Right cardiac atrium (tissue), 5 donors: ENCODE data around the gene CNKSR1. TPM values are rescaled to one million over a fixed set of nuclear protein-coding genes. Genes with fewer than 3 reads are reported as not detected.

Experiments
- ATAC-seq, 2 donors: fragments of 200-7000 bp; cut with Tn5 transposase; one replicate each; pipeline versions ENCODE4 v1.8.0 to v1.9.1; 2020; ENCODE audit warnings: moderate library complexity in 2 of 2, mild to moderate bottlenecking in 1 of 2
- DNase-seq, 3 donors: peaks; one replicate each; pipeline ENCODE4 v3.0.0-alpha.2; 2020
- H3K27ac ChIP-seq: one replicate; pipeline ENCODE4 v1.5.1; 2013; ENCODE audit warnings: mild to moderate bottlenecking, low read length, control low read depth, moderate library complexity
- H3K27me3 ChIP-seq: one replicate; pipeline ENCODE4 v1.6.1; 2013; ENCODE audit not compliant: control insufficient read depth, insufficient read depth
- H3K4me1 ChIP-seq: one replicate; pipeline ENCODE4 v1.6.1; 2013; ENCODE audit warnings: low read length; ENCODE audit not compliant: control insufficient read depth, insufficient read depth
- H3K4me3 ChIP-seq: one replicate; pipeline ENCODE4 v1.5.1; 2013; ENCODE audit warnings: low read length, control low read depth
- H3K9me3 ChIP-seq: one replicate; pipeline ENCODE4 v1.6.1; 2013; ENCODE audit warnings: low read length; ENCODE audit not compliant: control insufficient read depth
- WGBS: extraction: QIAGEN DNeasy Blood & Tissue Kit; methylation state at CpG from one replicate; pipeline ENCODE4 v1.1.7; 2013; 5-methylcytosine and 5-hydroxymethylcytosine counted together
- intact Hi-C, 4 donors: fragments of 100-400 bp; cut with DNase I; formaldehyde crosslinking; loops; one replicate each; pipeline versions ENCODE4 v1.11.0 to v1.14.0; 2022 to 2023
- polyA plus RNA-seq: library from polyadenylated mRNA; stranded (reverse); fragments of 200-250 nt; gene quantifications from one replicate; pipeline ENCODE4 v1.2.3, GENCODE V29; 2013
- total RNA-seq, 4 donors: library from RNA; stranded (reverse); fragmentation: NEBNext Ultra II Directional; extraction: Animal tissue kit (Norgen Biotek cat#: 25700); gene quantifications; one replicate each; pipeline ENCODE4 v1.2.1, GENCODE V29; 2021
- donor health status: healthy with polysubstance abuse.
- donor health status: DM: no; HTN: yes; CAD: no.
- donor health status: DM: no; HTN: no; CAD: no.
- donor health status: DM: no; HTN: yes; CAD: no; lungs with severe emphysema.
- donor health status: DM: yes; HTN: yes; CAD: no.

The CNKSR1 gene
- total and polyA plus RNA-seq, 5 donors: 0.62 to 1.8 (median 1.3) TPM

DNA sequence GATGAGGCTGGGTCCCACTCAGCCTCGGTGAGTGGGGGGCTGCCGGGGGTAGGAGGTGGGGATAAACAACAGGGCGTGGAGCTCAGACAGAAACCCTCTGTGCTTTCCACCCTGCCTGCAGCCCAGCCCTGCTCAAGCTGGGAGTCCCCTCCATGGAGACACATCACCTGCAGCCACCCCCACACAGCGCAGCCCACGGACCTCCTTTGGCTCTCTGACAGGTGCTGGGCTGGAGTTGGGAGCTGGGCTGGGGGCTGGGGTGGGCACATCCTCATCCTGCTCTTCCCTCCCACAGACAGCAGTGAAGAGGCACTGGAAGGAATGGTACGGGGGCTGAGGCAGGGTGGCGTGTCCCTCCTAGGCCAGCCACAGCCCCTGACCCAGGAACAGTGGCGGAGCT lies 11.2 kb downstream of the CNKSR1 start:
- Histone ChIP-seq H3K4me3 (no peak overlapping the region), H3K4me1 (no peaks in the 10 kb centered on the region), H3K27me3 (no peaks in the 10 kb centered on the region), H3K9me3 (no peaks in the 10 kb centered on the region), H3K27ac (no peak overlapping the region)
- no peak for DNase-seq
- ATAC-seq: peak in 1 of 2 donors; percentile 14
- WGBS: 95% methylated on average over 8 of the region's 8 CpGs
- intact Hi-C loops: loop anchor here in 2 of 4 donors (10.0 kb wide), 1 partner anchor 136 kb away; no protein-coding TSS in a partner anchor

DNA sequence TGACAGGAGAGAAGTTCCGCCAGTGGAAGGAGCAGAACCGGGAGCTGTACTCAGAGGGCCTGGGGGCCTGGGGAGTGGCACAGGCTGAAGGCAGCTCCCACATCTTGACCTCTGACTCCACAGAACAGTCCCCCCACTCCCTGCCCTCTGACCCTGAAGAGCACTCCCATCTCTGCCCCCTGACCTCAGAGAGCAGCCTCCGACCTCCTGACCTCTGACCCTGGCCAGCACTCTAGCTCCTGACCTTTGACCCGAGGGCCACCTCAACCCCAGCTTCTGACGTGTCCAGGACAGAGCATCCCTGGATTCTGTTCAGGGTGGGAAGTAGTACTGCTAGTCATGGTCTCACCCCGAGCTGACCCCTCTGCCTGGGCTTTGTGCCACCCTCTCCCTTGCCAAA lies 12.0 kb downstream of the CNKSR1 start:
- no peak overlapping the region for H3K27ac ChIP-seq
- H3K4me3 ChIP-seq: no peak overlapping the region
- H3K9me3 ChIP-seq: no peaks in the 10 kb centered on the region
- 73% methylated on average over 6 of the region's 6 CpGs for WGBS
- H3K27me3 ChIP-seq: no peaks in the 10 kb centered on the region
- ATAC-seq: peak in 1 of 2 donors; percentile 20
- DNase-seq: no peak
- intact Hi-C loops: loop anchor here in 2 of 4 donors (10.0 kb wide), 1 partner anchor 135 kb away; no protein-coding TSS in a partner anchor
- no peaks in the 10 kb centered on the region for H3K4me1 ChIP-seq

DNA sequence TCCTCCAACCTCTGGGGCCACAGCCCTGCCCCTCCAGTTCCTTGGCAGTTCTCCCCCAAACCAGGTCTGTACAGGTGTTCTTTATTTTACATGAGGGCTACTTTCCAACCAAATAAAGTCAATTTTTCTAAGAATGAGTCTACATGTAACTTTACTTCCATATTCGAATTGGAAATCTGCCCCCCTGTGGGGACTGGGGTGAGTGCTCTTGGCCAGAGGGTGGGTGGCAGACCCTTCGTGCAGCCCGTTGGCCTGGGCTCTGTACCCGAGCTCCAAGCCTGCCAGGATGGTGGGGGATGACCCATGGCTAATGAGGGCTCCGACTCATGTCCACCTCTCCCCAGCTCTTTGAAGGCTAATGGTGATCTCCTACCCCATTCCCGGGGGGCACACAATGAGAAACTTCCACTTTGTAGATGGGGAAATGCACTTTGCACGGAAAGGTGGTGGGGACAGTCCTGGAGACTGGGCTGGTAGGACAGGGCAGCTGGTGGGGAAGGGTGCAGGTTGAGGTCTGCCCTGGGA lies 12.5 kb downstream of the CNKSR1 start:
- Histone ChIP-seq H3K27me3 (no peaks in the 10 kb centered on the region), H3K27ac (no peak overlapping the region), H3K4me1 (no peaks in the 10 kb centered on the region), H3K9me3 (no peaks in the 10 kb centered on the region), H3K4me3 (no peak overlapping the region)
- intact Hi-C loops: loop anchor here in 2 of 4 donors (10.0 kb wide), 1 partner anchor 135 kb away; no protein-coding TSS in a partner anchor
- WGBS: 81% methylated on average over 7 of the region's 7 CpGs
- DNase-seq (no peak), ATAC-seq (no peak)

DNA sequence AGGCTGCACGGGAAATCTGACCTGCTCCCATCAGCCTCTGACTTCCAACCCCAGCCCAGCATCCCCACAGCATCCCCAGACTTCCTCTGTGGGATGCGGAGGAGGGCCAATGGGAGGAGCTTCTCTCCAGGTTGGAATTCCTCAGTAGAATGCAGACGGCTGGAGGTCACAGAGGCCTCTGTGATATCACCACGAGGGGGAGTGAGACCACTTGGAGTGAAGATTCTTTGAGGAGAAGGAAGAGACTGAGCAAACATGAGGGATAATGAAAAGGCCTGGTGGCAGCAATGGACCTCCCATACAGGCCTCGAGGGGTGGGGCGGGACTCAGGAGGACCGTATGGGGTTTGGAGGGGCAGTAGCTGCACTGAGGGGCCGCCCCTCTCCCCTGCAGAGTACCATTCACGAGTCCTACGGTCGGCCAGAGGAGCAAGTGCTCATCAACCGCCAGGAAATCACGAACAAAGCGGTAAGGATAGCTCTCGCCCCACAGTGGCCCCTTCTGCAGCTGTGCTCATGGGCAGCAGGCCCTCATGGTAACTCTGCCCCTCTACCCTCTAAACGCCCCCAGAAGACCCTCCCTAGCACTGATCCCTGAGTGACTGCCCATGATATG lies 13.2 kb downstream of the CNKSR1 start, which contains the start of gene CATSPER4:
TSS of gene CATSPER4 (plus strand) at position 230 of the 615 bp plus-strand sequence. CDS start at position 256, 26 bp downstream.
- WGBS: 42% methylated on average over 16 of the region's 16 CpGs
- intact Hi-C loops: no loop called here
- Histone ChIP-seq H3K4me3 (no peak within 1 kb of the TSS), H3K9me3 (no peaks in the 10 kb centered on the region), H3K27ac (no peak within 1 kb of the TSS), H3K27me3 (no peaks in the 10 kb centered on the region), H3K4me1 (no peaks in the 10 kb centered on the region)
- DNase-seq (no peak), ATAC-seq (no peak)

DNA sequence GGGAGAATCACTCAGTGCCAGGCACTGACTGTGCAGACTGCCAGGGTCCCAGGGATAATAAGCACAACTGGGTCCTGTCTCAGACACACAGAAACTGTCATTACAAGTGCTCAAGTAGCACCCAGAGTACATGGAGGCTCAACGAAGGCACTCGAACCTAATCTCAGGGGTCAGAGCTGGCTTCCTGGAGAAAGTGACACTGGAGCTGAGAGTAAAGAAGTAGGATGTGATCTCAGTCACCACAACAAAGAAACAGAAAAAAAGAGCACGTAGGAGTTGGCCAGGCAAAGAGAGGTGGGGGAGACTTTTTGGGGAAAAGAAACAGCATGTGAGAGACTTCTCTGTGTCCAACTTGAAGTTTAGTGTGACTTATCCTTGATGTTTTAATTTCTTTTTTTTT lies 14.4 kb downstream of the CNKSR1 start:
- H3K27me3 ChIP-seq: no peaks in the 10 kb centered on the region
- H3K4me3 ChIP-seq: no peak overlapping the region
- no peak overlapping the region for H3K27ac ChIP-seq
- intact Hi-C loops: no loop called here
- no peak for DNase-seq
- no peaks in the 10 kb centered on the region for H3K4me1 ChIP-seq
- 16% methylated on average over 3 of the region's 3 CpGs for WGBS
- no peaks in the 10 kb centered on the region for H3K9me3 ChIP-seq
- no peak for ATAC-seq

DNA sequence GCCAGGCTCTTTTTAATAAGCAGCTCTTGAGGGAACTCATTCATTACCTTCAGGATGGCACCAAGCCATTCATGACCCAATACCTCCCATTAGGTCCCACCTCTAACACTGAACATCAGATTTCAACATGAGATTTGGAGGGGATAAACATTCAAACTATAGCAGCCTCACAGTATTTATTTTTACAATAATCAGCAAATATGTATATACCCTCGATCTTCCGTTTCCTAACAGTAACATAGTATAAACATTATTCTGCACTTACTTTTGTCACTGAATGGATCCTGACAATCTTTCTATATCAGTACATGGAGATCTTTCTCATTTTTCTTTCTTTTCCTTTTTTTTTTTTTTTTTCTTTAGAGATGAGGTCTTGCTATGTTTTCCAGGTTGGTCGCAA lies 18.5 kb downstream of the CNKSR1 start:
- DNase-seq (no peak), ATAC-seq (no peak)
- no peaks in the 10 kb centered on the region for H3K4me1 ChIP-seq
- H3K4me3 ChIP-seq: no peak overlapping the region
- no peaks in the 10 kb centered on the region for H3K9me3 ChIP-seq
- no peaks in the 10 kb centered on the region for H3K27me3 ChIP-seq
- no peak overlapping the region for H3K27ac ChIP-seq
- WGBS: 58% methylated on average over 3 of the region's 3 CpGs
- intact Hi-C loops: no loop called here

DNA sequence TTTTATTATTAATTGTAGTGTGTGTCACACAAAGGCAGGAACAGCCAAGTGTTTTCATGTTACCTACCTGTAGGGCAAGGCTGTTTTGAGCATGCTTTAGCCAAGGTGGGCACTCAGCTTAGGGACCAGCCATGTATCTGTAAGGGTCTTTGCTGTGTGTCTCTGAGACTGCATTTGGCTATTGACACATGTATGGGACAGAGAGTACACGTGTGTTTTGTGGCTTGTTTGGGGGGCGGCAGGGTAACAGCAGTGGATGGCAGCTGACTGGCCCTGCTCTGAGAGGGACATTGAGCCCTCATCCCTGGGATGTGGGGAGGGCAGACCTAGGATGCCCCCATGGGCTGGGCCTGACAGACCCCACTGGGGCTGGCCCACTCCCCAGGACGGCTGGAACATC lies 20.0 kb downstream of the CNKSR1 start:
- DNase-seq (no peak), ATAC-seq (no peak)
- Histone ChIP-seq H3K27me3 (no peaks in the 10 kb centered on the region), H3K27ac (no peak overlapping the region), H3K4me3 (no peak overlapping the region), H3K4me1 (peaks cover 3% of the 10 kb centered on the region), H3K9me3 (no peaks in the 10 kb centered on the region)
- intact Hi-C loops: no loop called here
- WGBS: 91% methylated on average over 3 of the region's 3 CpGs

DNA sequence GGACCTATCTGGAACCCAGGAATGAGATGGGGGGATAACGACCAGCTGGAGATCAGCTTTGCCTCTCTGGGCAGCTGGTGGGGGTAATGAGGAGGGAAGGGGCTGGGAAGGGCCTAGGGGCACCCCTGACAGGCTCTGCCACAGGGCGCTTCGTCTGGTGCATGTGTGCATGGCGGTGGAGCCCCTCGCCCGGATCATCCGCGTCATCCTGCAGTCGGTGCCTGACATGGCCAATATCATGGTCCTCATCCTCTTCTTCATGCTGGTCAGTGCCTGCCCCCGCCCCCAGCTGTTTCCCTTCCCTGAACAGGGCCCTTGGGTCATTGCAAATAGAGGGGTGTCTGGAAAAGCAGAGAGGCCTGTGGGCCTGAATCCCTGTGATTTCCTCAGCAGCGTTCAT lies 20.5 kb downstream of the CNKSR1 start:
- peaks cover 3% of the 10 kb centered on the region for H3K4me1 ChIP-seq
- H3K27me3 ChIP-seq: no peaks in the 10 kb centered on the region
- ATAC-seq (no peak), DNase-seq (no peak)
- 86% methylated on average over 11 of the region's 11 CpGs for WGBS
- no peak overlapping the region for H3K27ac ChIP-seq
- no peaks in the 10 kb centered on the region for H3K9me3 ChIP-seq
- H3K4me3 ChIP-seq: no peak overlapping the region
- intact Hi-C loops: no loop called here

DNA sequence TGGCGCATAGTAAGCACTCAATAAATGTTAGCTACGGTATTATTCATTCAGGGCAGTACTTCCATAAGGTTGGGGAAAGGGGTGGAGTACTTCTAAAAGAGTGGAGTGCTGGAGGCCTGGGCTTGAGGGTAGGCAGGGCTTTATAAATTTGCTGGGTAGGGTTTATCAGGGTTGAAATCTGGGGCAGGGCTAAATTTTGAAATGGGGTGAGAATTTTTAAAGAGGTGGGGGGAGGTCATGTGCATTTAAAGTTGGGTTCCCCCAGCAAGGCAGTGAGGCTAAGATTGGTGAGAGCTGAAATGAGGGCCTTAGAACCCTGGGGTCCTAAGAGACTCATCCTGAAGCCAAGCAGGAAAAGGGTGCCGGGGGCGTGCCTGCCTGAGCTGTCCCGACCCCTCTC lies 23.1 kb downstream of the CNKSR1 start:
- Histone ChIP-seq H3K4me1 (peaks cover 3% of the 10 kb centered on the region), H3K9me3 (no peaks in the 10 kb centered on the region), H3K27ac (no peak overlapping the region), H3K27me3 (no peaks in the 10 kb centered on the region), H3K4me3 (no peak overlapping the region)
- intact Hi-C loops: no loop called here
- WGBS: 74% methylated on average over 5 of the region's 5 CpGs
- no peak for DNase-seq
- ATAC-seq: no peak

DNA sequence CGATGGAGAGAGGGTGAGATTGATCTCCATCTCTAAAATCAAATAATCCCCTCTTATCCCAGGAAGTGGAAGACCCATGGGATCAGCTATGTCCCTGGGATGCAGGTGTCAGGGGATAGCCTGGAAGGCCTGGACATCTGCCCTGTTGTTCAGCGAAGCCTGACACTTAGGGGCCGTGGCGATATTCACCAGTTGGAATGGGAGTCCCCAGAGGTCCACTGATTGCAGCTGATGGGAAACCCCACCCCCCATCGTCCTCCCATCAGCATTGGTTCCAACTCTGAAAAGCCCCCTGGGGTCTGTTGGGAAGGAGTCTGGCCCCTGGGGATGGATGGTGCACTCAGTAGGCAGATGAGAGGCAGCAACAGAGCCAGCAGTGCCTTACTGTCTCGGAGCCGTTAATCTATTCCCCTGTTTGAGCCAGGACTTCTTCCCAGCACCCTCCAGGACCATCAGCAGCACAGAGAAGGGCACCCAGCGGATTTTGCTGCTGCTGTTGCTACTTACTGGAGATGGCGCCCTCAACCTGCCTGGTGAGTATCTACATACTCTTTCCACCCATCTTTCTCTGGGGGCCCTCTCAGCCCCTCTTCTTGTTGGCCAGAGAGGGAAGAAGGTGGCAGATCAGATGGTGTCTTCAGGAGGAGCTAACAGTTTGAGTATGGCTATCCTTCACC lies 26.5 kb downstream of the CNKSR1 start:
- 75% methylated on average over 9 of the region's 9 CpGs for WGBS
- Histone ChIP-seq H3K27ac (no peak overlapping the region), H3K4me1 (peaks cover 3% of the 10 kb centered on the region), H3K4me3 (no peak overlapping the region), H3K27me3 (no peaks in the 10 kb centered on the region), H3K9me3 (no peaks in the 10 kb centered on the region)
- ATAC-seq (no peak), DNase-seq (no peak)
- intact Hi-C loops: no loop called here

DNA sequence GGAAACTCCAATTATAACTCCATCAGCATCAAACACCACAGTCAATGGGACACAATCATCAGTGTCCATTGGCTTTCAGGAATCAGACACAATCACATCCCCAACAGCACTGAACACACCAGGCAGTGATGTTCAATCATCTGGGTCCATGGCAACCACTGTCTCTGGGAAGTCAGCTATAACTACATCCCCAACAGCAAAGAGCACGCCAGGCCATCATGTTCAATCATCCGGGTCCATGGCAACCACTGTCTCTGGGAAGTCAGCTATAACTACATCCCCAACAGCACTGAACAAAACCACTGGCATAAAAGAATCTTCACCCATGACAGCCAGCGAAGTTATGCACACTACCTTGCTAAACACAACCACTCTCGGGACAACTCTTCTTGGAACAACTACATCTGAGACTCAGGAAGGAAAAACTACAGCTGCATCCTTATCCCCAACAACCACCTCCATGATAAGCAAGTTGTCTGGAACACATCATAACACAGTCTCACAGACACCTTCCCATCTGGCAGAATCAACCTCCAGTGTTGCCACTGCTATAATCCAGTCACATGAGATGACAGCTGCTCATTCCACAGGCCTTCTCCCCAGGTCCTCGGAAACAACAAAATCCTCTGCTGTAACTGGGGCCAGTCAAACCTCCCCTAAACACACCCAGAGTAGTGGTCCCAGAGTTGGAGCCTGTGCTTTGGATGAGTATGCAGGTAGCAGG lies 33.0 kb downstream of the CNKSR1 start:
- H3K9me3 ChIP-seq: no peaks in the 10 kb centered on the region
- intact Hi-C loops: no loop called here
- H3K27me3 ChIP-seq: no peaks in the 10 kb centered on the region
- H3K27ac ChIP-seq: no peak overlapping the region
- peak; percentile 26 to 29 for ATAC-seq
- no peak for DNase-seq
- 50% methylated on average over 5 of the region's 5 CpGs for WGBS
- no peak overlapping the region for H3K4me3 ChIP-seq
- no peaks in the 10 kb centered on the region for H3K4me1 ChIP-seq
